IMR-90 (cell line): ENCODE data around the gene UVSSA. TPM values are rescaled to one million over a fixed set of nuclear protein-coding genes. Genes with fewer than 3 reads are reported as not detected.
A peak's percentile ranks its signal among the peaks of the same experiment; 100 is the strongest.

Source experiments
- ATAC-seq: fragments of 200-7000 bp; cut with Tn5 transposase; 2 replicates; pipeline ENCODE4 v1.9.1; 2020; ENCODE audit warnings: low read depth, mild to moderate bottlenecking, moderate library complexity
- BruUV-seq: library from RNA; stranded (reverse); fragments of 400-500 nt; replicated peaks from 2 replicates; lab custom pipeline; 2021; lab: Mats Ljungman, UMichigan
- CTCF ChIA-PET: fragments of 300-600 bp; formaldehyde crosslinking; extraction: SDS; loops from one replicate; lab custom pipeline; 2021; ENCODE audit warnings: antibody characterized with exemption; lab: Yijun Ruan, JAX
- POLR2A ChIA-PET: fragments of 300-600 bp; sonication (Branson Sonifier 250); formaldehyde crosslinking; loops from one replicate; lab custom pipeline; 2022; ENCODE audit warnings: antibody characterized with exemption; ENCODE audit not compliant: unreplicated experiment; lab: Charles Lee
- DNase-seq: peaks from one replicate; pipeline ENCODE4 v3.0.0; 2013
- H2AFZ ChIP-seq: replicated peaks from 2 replicates; pipeline ENCODE3; 2013; ENCODE audit warnings: low read length, mild to moderate bottlenecking; ENCODE audit not compliant: poor library complexity
- H2AK5ac ChIP-seq: 2 replicates; pipeline ENCODE4 v1.6.1; 2013; ENCODE audit warnings: low read depth, low read length, inconsistent platforms
- H2AK9ac ChIP-seq: replicated peaks from 2 replicates; pipeline ENCODE3; 2013; ENCODE audit warnings: mild to moderate bottlenecking, low read depth, low read length, moderate library complexity; ENCODE audit not compliant: poor library complexity
- H2BK120ac ChIP-seq: 2 replicates; pipeline ENCODE4 v1.6.1; 2013; ENCODE audit warnings: low read depth, low read length, inconsistent platforms
- H2BK15ac ChIP-seq: 3 replicates; pipeline ENCODE4 v1.6.1; 2013; ENCODE audit warnings: low read depth, low read length, inconsistent platforms
- H2BK20ac ChIP-seq: 2 replicates; pipeline ENCODE4 v1.6.1; 2013; ENCODE audit warnings: low read depth, mild to moderate bottlenecking, inconsistent platforms, low read length, moderate library complexity
- H2BK5ac ChIP-seq: 2 replicates; pipeline ENCODE4 v1.6.1; 2013; ENCODE audit warnings: mild to moderate bottlenecking, low read depth, low read length, inconsistent platforms; ENCODE audit not compliant: poor library complexity, severe bottlenecking
- H3K14ac ChIP-seq: replicated peaks from 2 replicates; pipeline ENCODE4 v1.6.1; 2013; ENCODE audit warnings: low read depth, low read length, inconsistent platforms
- H3K18ac ChIP-seq: 2 replicates; pipeline ENCODE4 v1.6.1; 2013; ENCODE audit warnings: low read depth, low read length, control low read depth
- H3K23ac ChIP-seq: 2 replicates; pipeline ENCODE4 v1.6.1; 2013; ENCODE audit warnings: low read depth, low read length, inconsistent platforms
- H3K27ac ChIP-seq: 2 replicates; pipeline ENCODE4 v1.5.1; 2013; ENCODE audit warnings: mild to moderate bottlenecking, control low read depth, low read length; ENCODE audit not compliant: insufficient read depth
- H3K27me3 ChIP-seq: 2 replicates; pipeline ENCODE4 v1.6.1; 2013; ENCODE audit warnings: low read length; ENCODE audit not compliant: control insufficient read depth, insufficient read depth
- H3K36me3 ChIP-seq: 2 replicates; pipeline ENCODE4 v1.6.1; 2013; ENCODE audit warnings: low read length, mixed read lengths; ENCODE audit not compliant: control insufficient read depth, insufficient read depth
- H3K4ac ChIP-seq: 2 replicates; pipeline ENCODE4 v1.6.1; 2013; ENCODE audit warnings: low read depth, low read length, inconsistent platforms
- H3K4me1 ChIP-seq: 2 replicates; pipeline ENCODE4 v1.6.1; 2013; ENCODE audit warnings: low read length, mixed read lengths; ENCODE audit not compliant: control insufficient read depth, insufficient read depth
- H3K4me2 ChIP-seq: 2 replicates; pipeline ENCODE4 v1.6.1; 2013; ENCODE audit warnings: low read depth, mild to moderate bottlenecking, control low read depth, low read length, moderate library complexity
- H3K4me3 ChIP-seq: 2 replicates; pipeline ENCODE4 v1.5.1; 2013; ENCODE audit warnings: low read depth, mild to moderate bottlenecking, control low read depth, low read length, moderate library complexity; ENCODE audit not compliant: insufficient read depth
- H3K56ac ChIP-seq: 2 replicates; pipeline ENCODE4 v1.6.1; 2013; ENCODE audit warnings: low read length, inconsistent platforms; ENCODE audit not compliant: insufficient read depth; ENCODE audit errors: extremely low read depth
- H3K79me1 ChIP-seq, 2 experiments: 2 replicates each; pipeline ENCODE4 v1.6.1; 2013; ENCODE audit warnings: low read length in 2 of 2, inconsistent platforms in 1 of 2, low read depth in 1 of 2
- H3K9ac ChIP-seq: 2 replicates; pipeline ENCODE4 v1.6.1; 2013; ENCODE audit warnings: low read depth, low read length, control low read depth
- H3K9me1 ChIP-seq: 2 replicates; pipeline ENCODE4 v1.6.1; 2013; ENCODE audit warnings: low read length, inconsistent platforms; ENCODE audit not compliant: insufficient read depth
- H3K9me3 ChIP-seq: 2 replicates; pipeline ENCODE4 v1.6.1; 2013; ENCODE audit warnings: low read length; ENCODE audit not compliant: control insufficient read depth, insufficient read depth
- H4K20me1 ChIP-seq: 2 replicates; pipeline ENCODE4 v1.6.1; 2013; ENCODE audit warnings: low read length, inconsistent platforms; ENCODE audit not compliant: insufficient read depth
- H4K5ac ChIP-seq: 2 replicates; pipeline ENCODE4 v1.6.1; 2013; ENCODE audit warnings: mild to moderate bottlenecking, low read depth, low read length, control low read depth
- H4K8ac ChIP-seq, 2 experiments: 2 replicates each; pipeline ENCODE4 v1.6.1; 2013; ENCODE audit warnings: low read depth in 2 of 2, low read length in 2 of 2, control low read depth in 1 of 2, inconsistent platforms in 1 of 2
- H4K91ac ChIP-seq: 2 replicates; pipeline ENCODE4 v1.6.1; 2013; ENCODE audit warnings: low read depth, low read length, inconsistent platforms; ENCODE audit not compliant: insufficient read depth
- BHLHE40 ChIP-seq: fragments of 150-350 bp; IDR thresholded peaks from 2 replicates; pipeline ENCODE4 v1.6.1; 2016; ENCODE audit warnings: mild to moderate bottlenecking, low read depth, low read length
- CEBPB ChIP-seq: IDR thresholded peaks from 2 replicates; pipeline ENCODE4 v1.6.1; 2012; ENCODE audit warnings: low read depth, low read length, improper control_type of control experiment
- CHD1 ChIP-seq: IDR thresholded peaks from 2 replicates; pipeline ENCODE4 v1.6.1; 2012; ENCODE audit warnings: low read depth, low read length, improper control_type of control experiment
- CTCF ChIP-seq: conservative IDR thresholded peaks from 2 replicates; pipeline ENCODE4 v1.5.1; 2012; ENCODE audit warnings: mild to moderate bottlenecking, low read depth, low read length, improper control_type of control experiment
- ELK1 ChIP-seq: fragments of 150-350 bp; IDR thresholded peaks from 2 replicates; pipeline ENCODE4 v1.6.1; 2016; ENCODE audit warnings: low read depth, mild to moderate bottlenecking, low read length, moderate library complexity, borderline replicate concordance
- FOS ChIP-seq: fragments of 150-350 bp; IDR thresholded peaks from 2 replicates; pipeline ENCODE4 v1.6.1; 2016; ENCODE audit warnings: low read depth, low read length
- MAFK ChIP-seq: IDR thresholded peaks from 2 replicates; pipeline ENCODE4 v1.6.1; 2012; ENCODE audit warnings: low read depth, low read length, improper control_type of control experiment
- MAZ ChIP-seq: IDR thresholded peaks from 2 replicates; pipeline ENCODE4 v1.6.1; 2012; ENCODE audit warnings: low read depth, mild to moderate bottlenecking, low read length, improper control_type of control experiment, moderate library complexity, borderline replicate concordance
- MXI1 ChIP-seq: IDR thresholded peaks from 2 replicates; pipeline ENCODE4 v1.6.1; 2012; ENCODE audit warnings: low read depth, mild to moderate bottlenecking, low read length, moderate library complexity, borderline replicate concordance
- NFE2L2 ChIP-seq: fragments of 150-350 bp; IDR thresholded peaks from 2 replicates; pipeline ENCODE4 v1.6.1; 2016; ENCODE audit warnings: low read depth, mild to moderate bottlenecking, low read length
- POLR2A ChIP-seq: IDR thresholded peaks from 2 replicates; pipeline ENCODE4 v1.6.1; 2012; ENCODE audit warnings: mild to moderate bottlenecking, low read depth, low read length
- RAD21 ChIP-seq: IDR thresholded peaks from 2 replicates; pipeline ENCODE4 v1.6.1; 2012; ENCODE audit warnings: low read length, improper control_type of control experiment
- RCOR1 ChIP-seq: IDR thresholded peaks from 2 replicates; pipeline ENCODE4 v1.6.1; 2012; ENCODE audit warnings: mild to moderate bottlenecking, low read length, improper control_type of control experiment; ENCODE audit not compliant: insufficient replicate concordance
- SMC3 ChIP-seq: fragments of 150-350 bp; IDR thresholded peaks from 2 replicates; pipeline ENCODE4 v1.6.1; 2016; ENCODE audit warnings: low read depth, mild to moderate bottlenecking, antibody characterized with exemption, low read length, moderate library complexity
- USF2 ChIP-seq: fragments of 150-350 bp; IDR thresholded peaks from 2 replicates; pipeline ENCODE4 v1.6.1; 2017; ENCODE audit warnings: mild to moderate bottlenecking, antibody characterized with exemption, low read length, low read depth
- WGBS, 2 experiments: methylation state at CpG; one replicate each; pipeline versions ENCODE4 v1.1.5 to v1.1.7; 2013; ENCODE audit warnings: missing lambda C conversion rate in 2 of 2; ENCODE audit not compliant: insufficient read length in 1 of 2; ENCODE audit errors: extremely low coverage in 2 of 2; 5-methylcytosine and 5-hydroxymethylcytosine counted together
- dilution Hi-C: fragments of 300-500 bp; cut with HindIII; formaldehyde crosslinking; loops from one replicate; pipeline ENCODE4 v1.14.3; 2018; ENCODE audit warnings: low sequenced_read_pairs; ENCODE audit not compliant: unreplicated experiment
- in situ Hi-C: fragments of 300-500 bp; cut with MboI; formaldehyde crosslinking; loops from 3 replicates; pipeline ENCODE4 v1.14.3; 2019; ENCODE audit warnings: low sequenced_read_pairs, inconsistent platforms, mixed read lengths
- intact Hi-C: fragments of 100-400 bp; cut with micrococcal nuclease; formaldehyde crosslinking; loops from 2 replicates; pipeline ENCODE4 v1.10.0; 2022
- polyA plus RNA-seq, 3 experiments: library from polyadenylated mRNA; depleted of rRNA; stranded (reverse); fragments of >200 nt; gene quantifications; 2 replicates each; pipeline ENCODE4 v1.2.3, GENCODE V29; 2012; ENCODE audit warnings: low replicate concordance in 1 of 3
- total RNA-seq: library from RNA; depleted of rRNA; stranded (reverse); fragments of >200 nt; gene quantifications from 2 replicates; pipeline ENCODE4 v1.2.3, GENCODE V29; 2012

The UVSSA gene
- total and polyA plus RNA-seq, 2 of the 4 experiments (the other 2 are of a cell fraction), result 1.4 to 8.4 TPM

- Histone ChIP-seq H3K23ac (no peak overlapping the region), H4K5ac (no peak overlapping the region), H4K20me1 (no peaks in the 10 kb centered on the region), H2AK5ac (no peak overlapping the region), H3K79me1 (no peaks in the 10 kb centered on the region; a peak in 1 of 4 replicates), H3K36me3 (peaks cover 34% of the 10 kb centered on the region), H4K8ac (no peak overlapping the region), H3K9me3 (no peaks in the 10 kb centered on the region), H3K27ac (no peak overlapping the region), H3K18ac (no peak overlapping the region), H3K4me2 (no peak overlapping the region), H4K91ac (no peak overlapping the region), H2BK20ac (no peak overlapping the region), H2AK9ac (no peak overlapping the region), H3K4me3 (no peak overlapping the region), H3K4ac (no peak overlapping the region), H3K56ac (no peak overlapping the region), H2AFZ (peak overlapping the region; percentile 11), H2BK5ac (no peak overlapping the region), H3K14ac (no peak overlapping the region), H3K9ac (no peak overlapping the region), H3K9me1 (no peaks in the 10 kb centered on the region), H2BK120ac (no peak overlapping the region), H2BK15ac (no peak overlapping the region), H3K27me3 (no peaks in the 10 kb centered on the region), H3K4me1 (0 out of 2 replicates have a peak, but pooled peaks cover 2% of the 10 kb centered on the region)
- intact Hi-C loops (loop anchor here (5.0 kb wide), 1 partner anchor 154 kb away; no protein-coding TSS in a partner anchor), in situ Hi-C loops (loop anchor here (10.0 kb wide), 1 partner anchor 276 kb away; no protein-coding TSS in a partner anchor), dilution Hi-C loops (no loop called here)
- ChIA-PET POLR2A (no interaction called here), CTCF (no interaction called here)
- BruUV-seq, result no TSS peak
- ATAC-seq (no peak), DNase-seq (no peak)
- 96% methylated on average over 17 of the region's 38 CpGs; no CpG with 5 or more reads in 1 of the 2 experiments for WGBS, 2 experiments
- TF ChIP-seq CEBPB (no peak), ELK1 (no peak), RAD21 (no peak), RCOR1 (no peak), CTCF (no peak), MXI1 (no peak), BHLHE40 (no peak), NFE2L2 (no peak), MAZ (no peak), POLR2A (no peak), CHD1 (no peak), MAFK (no peak), SMC3 (no peak), FOS (no peak), USF2 (no peak)
Observed at GRCh38 chr4:1358421-1359143, 11.6 kb downstream of the UVSSA start.
